Measurements from ENCODE around the gene CTDSPL.

DNA sequence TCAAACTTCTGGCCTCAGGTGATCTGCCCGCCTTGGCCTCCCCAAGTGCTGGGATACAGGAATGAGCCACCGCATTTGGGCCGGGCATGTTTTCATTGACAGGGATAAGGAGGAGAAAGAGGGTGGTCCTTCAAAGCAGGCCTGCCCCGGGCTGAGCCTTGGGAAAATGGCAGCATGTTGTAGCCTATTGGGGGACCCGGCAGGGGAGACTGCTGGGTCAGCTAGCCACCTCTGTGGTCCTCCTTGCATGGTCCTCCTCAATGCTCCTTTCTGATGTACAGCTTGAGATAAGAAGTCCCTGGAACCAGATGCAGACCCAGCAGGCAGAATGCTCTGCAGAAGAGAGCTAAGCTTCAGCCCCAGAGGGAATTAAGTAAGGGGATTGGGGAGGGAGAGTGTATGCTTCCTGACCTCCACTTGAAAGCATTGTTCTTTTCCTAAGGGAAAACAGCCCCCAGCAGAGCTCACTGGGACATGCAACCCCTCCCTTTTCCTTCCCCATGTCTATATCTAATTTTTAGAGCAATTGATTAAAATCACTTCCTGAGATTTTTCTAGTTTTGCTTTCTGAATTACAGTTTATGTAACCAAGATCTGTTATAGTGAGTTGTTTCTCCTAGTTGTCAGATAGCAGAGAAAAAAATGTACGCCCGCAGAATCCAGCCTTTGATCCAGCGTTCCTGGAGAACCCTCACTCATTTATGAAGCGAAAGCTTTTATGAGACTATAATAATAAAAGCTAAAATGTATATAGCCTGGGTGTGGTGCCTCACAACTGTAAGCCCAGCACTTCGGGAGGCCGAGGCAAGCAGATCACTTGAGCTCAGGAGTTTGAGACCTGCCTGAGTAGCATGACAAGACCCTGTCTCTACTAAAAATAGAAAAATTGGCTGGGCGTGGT is 80.2 kb downstream of the CTDSPL start:
- no peak for TF ChIP-seq EZH2 (IDR thresholded peaks at IDR 0.05; ENCODE audit: borderline replicate concordance, low read depth, low read length, severe bottlenecking)
- TF ChIP-seq, protein P1, sequence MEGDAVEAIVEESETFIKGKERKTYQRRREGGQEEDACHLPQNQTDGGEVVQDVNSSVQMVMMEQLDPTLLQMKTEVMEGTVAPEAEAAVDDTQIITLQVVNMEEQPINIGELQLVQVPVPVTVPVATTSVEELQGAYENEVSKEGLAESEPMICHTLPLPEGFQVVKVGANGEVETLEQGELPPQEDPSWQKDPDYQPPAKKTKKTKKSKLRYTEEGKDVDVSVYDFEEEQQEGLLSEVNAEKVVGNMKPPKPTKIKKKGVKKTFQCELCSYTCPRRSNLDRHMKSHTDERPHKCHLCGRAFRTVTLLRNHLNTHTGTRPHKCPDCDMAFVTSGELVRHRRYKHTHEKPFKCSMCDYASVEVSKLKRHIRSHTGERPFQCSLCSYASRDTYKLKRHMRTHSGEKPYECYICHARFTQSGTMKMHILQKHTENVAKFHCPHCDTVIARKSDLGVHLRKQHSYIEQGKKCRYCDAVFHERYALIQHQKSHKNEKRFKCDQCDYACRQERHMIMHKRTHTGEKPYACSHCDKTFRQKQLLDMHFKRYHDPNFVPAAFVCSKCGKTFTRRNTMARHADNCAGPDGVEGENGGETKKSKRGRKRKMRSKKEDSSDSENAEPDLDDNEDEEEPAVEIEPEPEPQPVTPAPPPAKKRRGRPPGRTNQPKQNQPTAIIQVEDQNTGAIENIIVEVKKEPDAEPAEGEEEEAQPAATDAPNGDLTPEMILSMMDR (IDR thresholded peaks at IDR 0.05; ENCODE audit: borderline replicate concordance, extremely low read depth, low read length, poor library complexity, severe bottlenecking), result no peak
